HG02763 (cell line): ENCODE results near the gene AFM.
A peak's percentile ranks its signal among the peaks of the same experiment; 100 is the strongest.

Experiments used
- ATAC-seq: cut with Tn5 transposase; IDR thresholded peaks from one replicate; pipeline ENCODE4 v1.9.1; 2021; ENCODE audit warnings: mild to moderate bottlenecking, moderate library complexity; ENCODE audit not compliant: unreplicated experiment

AFM gene, protein sequence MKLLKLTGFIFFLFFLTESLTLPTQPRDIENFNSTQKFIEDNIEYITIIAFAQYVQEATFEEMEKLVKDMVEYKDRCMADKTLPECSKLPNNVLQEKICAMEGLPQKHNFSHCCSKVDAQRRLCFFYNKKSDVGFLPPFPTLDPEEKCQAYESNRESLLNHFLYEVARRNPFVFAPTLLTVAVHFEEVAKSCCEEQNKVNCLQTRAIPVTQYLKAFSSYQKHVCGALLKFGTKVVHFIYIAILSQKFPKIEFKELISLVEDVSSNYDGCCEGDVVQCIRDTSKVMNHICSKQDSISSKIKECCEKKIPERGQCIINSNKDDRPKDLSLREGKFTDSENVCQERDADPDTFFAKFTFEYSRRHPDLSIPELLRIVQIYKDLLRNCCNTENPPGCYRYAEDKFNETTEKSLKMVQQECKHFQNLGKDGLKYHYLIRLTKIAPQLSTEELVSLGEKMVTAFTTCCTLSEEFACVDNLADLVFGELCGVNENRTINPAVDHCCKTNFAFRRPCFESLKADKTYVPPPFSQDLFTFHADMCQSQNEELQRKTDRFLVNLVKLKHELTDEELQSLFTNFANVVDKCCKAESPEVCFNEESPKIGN

DNA sequence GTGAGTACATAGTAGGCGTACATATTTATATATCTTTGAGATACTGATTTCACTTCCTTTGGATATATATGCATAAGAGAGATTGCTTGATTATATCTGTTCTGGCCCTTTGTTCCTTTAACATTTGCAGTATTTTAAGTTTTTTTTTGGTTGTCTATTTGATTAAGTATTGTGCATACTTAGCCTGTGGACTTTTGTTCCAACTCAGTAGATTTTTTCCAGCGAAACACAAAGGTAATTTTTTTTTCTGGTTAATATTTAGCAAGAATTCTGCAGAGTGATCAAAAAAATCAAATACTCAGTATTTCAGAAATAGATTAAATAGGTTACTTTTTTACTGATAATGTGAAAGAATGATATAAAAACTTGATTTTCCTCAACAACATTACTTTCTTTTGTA is at the start of gene AFM:
AFM (plus strand) TSS at position 388 of the 400 bp plus-strand sequence. CDS start 31 bp downstream, outside the sequence.
- no peak for ATAC-seq

DNA sequence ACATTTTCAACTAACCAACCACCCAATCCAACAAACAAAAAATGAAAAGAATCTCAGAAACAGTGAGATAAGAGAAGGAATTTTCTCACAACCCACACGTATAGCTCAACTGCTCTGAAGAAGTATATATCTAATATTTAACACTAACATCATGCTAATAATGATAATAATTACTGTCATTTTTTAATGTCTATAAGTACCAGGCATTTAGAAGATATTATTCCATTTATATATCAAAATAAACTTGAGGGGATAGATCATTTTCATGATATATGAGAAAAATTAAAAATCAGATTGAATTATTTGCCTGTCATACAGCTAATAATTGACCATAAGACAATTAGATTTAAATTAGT is 49.8 kb upstream of the AFM start:
- no peak for ATAC-seq

DNA sequence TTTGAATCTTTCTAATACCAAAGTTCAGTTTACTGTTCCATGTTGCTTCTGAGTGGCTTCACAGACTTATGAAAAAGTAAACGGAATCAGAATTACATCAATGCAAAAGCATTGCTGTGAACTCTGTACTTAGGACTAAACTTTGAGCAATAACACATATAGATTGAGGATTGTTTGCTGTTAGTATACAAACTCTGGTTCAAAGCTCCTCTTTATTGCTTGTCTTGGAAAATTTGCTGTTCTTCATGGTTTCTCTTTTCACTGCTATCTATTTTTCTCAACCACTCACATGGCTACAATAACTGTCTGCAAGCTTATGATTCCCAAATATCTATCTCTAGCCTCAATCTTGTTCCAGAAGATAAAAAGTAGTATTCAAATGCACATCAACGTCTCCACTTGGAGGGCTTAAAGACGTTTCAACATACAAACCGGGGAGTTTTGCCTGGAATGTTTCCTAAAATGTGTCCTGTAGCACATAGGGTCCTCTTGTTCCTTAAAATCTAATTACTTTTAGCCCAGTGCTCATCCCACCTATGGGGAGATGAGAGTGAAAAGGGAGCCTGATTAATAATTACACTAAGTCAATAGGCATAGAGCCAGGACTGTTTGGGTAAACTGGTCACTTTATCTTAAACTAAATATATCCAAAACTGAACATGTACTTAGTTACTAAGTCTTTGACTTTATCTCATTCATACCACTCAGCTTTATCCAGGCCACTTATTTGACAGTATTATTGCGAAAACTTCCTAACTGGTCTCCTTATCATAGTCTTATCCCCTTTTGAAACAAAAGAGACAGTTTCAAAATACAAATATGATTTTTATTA is 49.2 kb upstream of the AFM start:
- no peak for ATAC-seq

DNA sequence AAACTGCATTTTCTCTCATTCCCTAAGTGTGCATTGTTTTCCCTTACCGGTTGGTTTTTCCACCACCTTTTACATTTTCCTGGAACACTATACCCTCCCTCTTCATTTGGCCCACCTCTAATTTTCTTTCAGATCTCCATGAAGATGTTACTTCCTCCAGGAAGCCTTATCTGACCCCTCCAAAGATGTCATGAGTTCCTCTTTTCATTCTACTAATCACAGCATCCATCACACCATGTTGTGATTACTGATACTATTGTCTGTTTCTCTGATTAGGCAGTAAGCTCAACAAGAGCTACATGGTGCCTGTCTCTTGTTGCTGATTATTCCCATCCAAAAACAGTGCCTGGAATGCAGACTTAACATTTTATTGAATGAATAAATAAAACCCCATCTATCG is 48.4 kb upstream of the AFM start:
- ATAC-seq = no peak

DNA sequence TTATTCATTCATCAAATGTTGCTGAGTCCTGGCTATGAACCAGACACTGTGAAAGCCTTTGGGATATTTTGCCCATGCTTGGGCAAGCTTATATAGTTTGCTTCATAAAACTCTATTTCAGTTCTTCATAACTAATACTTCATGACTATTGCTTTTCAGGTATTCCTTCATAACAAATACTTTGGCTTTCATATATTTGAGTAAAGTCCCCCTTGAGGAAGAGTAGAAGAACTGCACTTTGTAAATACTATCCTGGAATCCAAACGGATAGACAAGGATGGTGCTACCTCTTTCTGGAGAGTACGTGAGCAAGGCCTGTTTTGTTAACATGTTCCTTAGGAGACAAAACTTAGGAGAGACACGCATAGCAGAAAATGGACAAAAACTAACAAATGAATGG is 47.2 kb upstream of the AFM start:
- no peak for ATAC-seq

DNA sequence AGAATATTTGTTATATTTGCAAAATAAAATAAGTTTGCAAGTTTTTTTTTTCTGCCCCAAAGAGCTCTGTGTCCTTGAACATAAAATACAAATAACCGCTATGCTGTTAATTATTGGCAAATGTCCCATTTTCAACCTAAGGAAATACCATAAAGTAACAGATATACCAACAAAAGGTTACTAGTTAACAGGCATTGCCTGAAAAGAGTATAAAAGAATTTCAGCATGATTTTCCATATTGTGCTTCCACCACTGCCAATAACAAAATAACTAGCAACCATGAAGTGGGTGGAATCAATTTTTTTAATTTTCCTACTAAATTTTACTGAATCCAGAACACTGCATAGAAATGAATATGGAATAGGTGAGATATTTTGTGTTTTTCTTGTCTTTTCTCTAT is 45.6 kb upstream of the AFM start, which contains the start of gene AFP:
AFP (plus strand) TSS at position 238 of the 400 bp plus-strand sequence; CDS start at position 280, 42 bp downstream.
- ATAC-seq = no peak

DNA sequence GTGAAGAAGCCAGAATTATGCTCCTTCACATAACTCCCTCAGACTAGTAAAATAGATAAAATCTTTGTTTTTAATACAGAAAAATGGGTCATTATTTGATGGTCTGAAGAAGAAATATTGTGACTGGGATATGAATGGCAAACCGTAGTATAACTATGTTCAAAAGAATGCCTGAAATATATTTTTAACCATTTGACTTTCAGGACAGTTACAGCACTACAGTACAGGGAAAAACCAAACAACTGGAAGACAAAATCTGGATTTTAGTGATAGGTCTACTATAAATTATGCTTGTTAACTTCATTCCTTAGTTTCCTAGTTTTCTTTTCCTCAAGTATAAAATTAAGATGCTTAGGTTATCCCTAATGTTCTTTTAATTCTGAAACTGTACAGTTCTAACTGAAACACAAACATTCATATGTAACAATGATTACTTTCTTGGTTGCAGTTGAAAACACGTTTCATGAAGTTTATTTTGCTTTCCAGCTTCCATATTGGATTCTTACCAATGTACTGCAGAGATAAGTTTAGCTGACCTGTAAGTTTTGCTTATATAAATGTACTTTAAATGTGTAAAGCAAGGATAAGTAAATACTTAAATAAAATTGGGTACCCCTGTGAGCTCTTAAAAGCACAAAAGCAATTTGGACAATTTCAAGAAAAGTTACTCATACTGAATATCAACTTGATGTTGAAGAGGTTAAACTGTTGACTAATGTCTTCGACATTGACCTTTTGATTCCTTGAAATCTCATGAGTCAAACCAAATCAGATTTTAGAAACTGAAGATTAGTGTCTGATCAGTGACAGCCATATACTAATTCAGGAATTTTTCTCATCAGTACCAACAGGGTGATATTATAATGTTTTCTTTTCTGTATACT is 44.6 kb upstream of the AFM start:
- ATAC-seq = no peak

DNA sequence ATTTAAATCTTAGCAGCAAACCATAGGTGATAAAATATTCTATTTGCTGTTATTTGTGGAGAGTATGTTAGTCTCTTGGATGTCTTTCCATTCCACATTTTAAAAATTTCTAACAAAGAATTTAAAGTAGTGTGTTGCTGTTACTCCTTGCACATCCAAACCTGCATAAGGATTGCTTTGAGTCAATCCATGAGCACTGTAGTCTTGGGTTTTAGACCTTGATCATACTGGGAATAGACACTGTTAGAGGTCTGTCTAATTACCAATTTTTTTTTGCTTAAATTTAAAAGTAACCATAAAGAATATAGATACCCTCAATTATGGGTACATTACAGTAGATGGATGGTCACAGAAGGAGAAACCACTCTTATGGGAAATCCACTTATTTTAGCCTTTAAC is 44.0 kb upstream of the AFM start:
- no peak for ATAC-seq

DNA sequence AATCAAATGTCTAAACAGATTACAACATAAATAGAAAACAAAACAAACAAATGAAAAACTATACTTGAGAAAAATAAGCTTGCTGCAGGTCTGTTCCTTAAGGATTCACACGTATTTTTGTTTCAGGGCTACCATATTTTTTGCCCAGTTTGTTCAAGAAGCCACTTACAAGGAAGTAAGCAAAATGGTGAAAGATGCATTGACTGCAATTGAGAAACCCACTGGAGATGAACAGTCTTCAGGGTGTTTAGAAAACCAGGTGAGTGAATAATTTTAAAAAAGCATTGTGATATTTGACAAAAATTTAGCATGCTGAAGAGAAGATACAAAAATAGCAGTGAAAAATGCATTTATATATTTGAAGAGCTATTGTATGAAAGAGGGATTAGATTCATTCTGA is 43.5 kb upstream of the AFM start:
- no peak for ATAC-seq

DNA sequence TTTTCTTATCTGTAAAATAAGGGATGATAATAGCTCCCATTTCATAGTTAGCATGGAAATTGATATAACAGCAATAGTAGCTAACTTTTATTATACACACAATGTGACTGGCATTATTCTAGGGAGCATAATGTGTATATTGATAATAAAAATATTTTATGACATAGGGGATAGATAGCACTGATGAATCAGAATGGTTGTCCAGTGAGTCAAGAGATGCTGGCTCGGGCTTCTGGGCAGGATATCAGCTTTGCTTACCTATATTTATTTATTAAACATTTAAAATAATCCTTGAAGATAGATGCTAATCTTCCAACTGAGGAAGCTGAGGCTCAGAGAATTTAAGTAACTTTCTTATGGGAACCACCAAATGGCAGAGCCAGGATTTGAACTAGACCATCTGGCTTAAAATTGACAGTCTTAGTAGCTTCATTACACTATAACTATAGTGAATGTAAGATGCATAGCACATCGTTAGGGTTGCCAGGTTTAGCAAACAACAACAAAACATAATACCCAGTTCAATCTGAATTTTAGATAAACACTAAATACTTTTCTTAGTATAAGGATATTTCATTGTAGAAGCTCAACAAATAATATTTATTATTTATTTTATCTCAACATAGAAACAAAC is 42.8 kb upstream of the AFM start:
- no peak for ATAC-seq

DNA sequence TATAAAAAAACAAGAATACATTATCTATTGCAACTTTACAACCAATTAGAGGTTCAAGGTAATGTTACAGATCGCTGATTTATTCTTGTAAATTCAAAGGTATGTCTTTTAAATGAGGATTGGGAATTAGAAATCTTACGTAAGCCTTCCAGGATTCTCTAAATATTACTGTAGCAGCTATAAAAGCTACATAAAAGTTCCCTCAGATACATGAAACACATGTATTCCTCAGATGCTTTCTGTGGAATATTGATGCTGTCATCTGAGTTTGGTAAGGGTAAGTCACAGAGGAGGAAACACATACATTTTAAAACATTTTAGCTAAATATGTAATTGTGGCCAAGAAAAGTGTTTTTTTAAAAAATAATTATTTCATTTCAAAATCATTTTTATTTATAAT is 42.1 kb upstream of the AFM start:
- no peak for ATAC-seq

DNA sequence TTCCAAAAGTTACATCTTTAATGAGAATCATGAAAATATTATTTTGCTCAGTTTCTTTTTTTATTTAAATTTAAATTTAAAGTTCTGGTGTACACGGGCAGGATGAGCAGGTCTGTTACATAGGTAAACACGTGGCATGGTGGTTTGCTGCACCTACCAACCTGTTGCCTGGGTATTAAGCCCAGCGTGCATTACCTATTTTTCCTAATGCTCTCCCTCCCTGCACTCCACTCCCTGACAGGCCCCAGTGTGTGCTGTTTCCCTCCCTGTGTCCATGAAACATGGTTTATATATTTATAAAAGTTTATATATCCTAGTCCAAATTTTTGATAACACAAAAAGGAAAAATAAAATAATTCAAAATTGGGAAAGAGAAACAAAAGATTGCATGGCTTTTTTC is 41.6 kb upstream of the AFM start:
- no peak for ATAC-seq

DNA sequence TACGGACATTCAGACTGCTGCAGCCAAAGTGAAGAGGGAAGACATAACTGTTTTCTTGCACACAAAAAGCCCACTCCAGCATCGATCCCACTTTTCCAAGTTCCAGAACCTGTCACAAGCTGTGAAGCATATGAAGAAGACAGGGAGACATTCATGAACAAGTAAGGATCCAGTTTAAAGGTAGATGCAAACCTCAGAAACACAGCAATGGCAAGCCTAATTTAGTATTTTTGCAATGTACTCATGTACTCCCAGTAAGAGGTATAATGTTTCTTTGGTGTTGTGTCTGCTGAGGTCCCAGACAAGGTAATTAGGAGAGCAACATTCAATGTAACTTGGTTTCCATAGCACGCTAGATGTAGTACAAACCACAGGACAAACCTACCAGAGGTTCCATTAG is 40.9 kb upstream of the AFM start:
- ATAC-seq = no peak

DNA sequence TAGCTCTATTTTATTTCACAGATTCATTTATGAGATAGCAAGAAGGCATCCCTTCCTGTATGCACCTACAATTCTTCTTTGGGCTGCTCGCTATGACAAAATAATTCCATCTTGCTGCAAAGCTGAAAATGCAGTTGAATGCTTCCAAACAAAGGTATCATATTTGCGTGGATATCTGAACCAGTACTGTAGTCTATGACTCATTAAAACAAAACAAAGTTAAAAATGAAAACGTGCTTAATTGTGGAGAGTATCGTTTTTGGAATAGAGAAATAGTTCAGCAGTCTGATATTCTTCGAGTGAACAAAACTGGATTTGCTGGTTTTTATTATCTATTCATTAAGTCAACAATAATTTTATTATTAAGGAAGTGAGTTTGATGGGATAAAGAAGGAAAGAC is 39.3 kb upstream of the AFM start:
- ATAC-seq = no peak

DNA sequence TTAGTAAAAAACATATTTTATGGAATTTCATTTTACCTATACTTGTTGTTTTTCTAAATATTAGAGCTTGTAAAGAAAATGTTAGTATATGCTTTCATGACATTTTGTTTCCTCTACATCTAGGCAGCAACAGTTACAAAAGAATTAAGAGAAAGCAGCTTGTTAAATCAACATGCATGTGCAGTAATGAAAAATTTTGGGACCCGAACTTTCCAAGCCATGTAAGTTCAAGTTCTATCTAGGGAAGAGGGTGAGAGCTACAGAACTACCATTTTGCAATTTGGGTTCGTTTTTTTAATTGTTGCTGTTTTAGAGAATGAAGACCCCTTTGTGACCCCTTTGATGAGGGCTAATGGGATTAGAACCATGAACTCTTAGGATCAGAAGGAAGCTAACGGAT is 38.3 kb upstream of the AFM start:
- ATAC-seq = no peak

DNA sequence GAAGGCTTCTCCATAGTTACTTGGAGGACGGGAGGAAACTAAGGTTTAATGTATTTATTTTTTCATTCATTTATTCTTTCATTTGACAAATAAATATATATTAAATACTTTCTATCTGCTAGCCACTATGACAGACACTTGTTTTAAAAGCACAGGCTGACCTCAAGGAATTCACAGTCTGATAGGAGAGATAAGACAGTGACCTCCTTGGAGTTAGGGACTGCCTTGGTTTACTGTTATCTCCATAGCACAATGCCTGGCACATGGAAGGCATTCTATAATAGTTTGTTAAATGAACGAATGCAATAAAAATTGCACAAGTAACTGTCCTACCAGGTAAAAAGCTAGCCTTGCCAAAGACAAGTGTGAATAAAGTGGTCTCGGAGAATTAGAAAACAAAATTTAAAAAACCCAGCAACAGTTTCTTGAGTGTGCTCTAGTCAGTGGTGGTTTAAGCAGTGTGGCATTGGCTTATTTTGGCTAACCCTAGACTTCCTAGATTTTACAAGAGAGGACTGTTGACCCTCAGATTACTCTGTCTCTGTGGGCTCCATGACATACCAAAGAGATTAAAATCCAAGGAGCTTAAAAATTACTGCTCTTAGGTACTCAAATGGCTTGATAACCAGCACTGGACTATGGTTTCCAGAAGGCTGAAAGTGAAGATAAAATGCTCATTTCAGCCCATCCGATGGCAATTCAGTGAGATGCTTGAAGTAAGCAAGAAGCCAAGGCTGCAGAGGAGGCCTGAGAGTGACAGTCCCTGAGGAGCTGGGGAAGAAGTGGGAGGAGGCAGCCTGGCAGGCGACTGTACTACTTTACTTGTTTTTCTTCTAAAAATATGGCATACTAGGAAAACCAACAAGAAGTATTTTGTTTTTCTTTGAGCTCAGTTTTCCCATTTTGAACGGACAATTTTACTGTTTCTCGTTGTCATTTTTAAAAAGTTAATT is 35.9 kb upstream of the AFM start:
- ATAC-seq = no peak

DNA sequence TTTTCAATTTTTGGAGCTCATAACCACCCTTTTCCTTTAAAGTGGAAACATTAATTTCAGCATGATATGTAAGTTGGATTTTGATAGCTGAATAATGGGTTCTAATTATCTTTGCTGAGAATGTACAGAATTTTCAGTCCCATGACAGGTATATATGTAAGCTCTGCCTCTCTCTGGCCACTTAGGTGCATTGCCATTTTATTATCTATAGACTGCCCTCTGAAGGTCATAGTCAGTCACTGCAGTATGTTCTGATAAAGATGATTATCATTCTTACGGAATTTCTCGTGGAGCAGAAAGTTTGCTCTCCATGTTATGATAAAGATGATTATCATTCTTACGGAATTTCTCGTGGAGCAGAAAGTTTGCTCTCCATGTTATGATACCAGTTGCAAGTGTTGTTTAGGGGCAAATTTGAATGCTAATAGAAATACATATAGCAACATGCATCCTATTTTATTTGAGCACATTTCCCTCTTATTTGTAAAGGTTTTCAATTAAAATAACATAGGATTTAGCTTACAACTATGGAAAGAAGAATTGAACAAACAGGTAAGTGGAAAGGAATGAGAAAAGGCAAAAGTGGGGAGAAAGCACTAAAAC is 35.1 kb upstream of the AFM start:
- peak; percentile 98 for ATAC-seq

DNA sequence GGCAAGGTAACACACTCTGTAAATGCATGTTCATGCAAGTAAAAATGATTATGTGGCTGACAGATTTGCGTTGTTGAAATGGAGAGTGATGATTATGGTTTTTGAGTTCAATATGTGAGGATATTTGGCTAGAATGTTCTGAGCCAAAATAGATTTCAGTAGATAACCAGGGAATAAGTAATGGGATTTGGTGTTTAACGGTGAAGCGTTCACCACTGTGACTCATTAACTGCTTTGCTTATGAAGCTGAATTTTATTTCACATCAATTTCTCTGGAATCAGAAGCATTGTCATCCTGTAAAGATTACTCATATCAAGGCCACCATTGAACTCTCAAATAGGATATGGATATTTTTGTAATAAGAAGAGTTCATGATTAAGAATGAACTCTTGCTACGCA is 33.9 kb upstream of the AFM start:
- ATAC-seq = no peak
